Embryonic facial prominence (tissue), 1 donor: ENCODE results near the gene RHBDL1.
"Not testable (repeated sequence)": the region's sequence is repeated elsewhere in the genome, so short reads cannot be mapped to it uniquely, and the experiment has no call there.

Experiments
- DNase-seq: peaks from one replicate; pipeline ENCODE4 v3.0.0-alpha.2; 2016; ENCODE audit errors: extremely low spot score

Gene RHBDL1

DNA sequence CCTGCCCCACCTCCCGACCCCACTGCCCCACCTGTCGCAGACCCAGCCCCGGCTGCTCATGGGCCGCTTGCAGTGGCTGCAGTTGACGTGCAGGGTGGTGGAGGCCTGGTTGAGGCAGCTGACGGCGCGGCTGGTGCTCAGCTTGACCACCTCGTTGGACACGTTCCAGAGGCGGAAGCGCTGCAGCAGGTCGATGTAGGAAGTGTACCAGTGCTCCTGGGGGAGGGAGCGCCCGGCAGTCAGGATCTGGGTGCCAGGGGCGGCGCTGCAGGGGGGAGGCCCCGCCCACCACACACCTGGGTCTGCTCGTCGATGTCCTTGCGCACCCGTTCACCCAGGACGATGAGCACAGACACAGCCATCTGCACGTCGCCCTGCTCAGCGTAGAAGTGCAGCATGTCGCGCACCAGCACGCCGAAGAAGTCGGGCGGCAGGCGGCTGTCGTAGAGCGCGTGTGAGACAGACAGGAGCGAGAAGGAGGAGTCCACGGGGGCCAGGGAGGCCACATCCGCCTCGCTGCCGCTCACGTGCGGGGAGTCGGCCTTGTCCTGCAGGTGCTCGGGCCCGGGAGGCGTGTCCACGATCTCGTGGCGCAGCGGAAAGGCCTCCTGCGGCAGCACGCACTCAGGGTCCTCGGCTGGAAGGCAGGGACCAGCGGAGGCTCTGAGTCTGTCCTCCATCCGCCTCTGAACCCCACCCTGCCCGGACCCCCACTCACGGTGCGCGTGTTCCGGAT, 9.7 kb downstream of the RHBDL1 start:
- DNase-seq = no peak

DNA sequence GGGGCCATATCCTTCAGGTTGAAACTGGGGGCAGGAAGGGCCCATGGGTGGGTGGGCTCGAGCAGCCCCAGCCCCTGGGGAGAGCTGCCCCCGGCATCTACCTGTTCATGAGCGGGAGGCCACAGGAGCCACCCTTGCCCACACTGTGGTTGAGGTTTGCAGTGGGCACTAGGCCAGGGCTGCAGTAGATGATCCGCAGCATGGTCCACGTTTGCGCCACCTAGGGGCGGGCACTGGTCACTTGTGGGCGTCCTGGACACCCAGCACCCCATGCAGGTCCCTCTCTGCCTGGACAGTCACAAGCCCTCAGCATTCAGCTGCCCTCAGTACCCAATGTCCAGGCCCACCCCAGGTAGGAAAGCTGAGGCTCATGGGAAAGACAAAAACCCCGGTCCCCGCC, 10.5 kb downstream of the RHBDL1 start:
- no peak for DNase-seq

DNA sequence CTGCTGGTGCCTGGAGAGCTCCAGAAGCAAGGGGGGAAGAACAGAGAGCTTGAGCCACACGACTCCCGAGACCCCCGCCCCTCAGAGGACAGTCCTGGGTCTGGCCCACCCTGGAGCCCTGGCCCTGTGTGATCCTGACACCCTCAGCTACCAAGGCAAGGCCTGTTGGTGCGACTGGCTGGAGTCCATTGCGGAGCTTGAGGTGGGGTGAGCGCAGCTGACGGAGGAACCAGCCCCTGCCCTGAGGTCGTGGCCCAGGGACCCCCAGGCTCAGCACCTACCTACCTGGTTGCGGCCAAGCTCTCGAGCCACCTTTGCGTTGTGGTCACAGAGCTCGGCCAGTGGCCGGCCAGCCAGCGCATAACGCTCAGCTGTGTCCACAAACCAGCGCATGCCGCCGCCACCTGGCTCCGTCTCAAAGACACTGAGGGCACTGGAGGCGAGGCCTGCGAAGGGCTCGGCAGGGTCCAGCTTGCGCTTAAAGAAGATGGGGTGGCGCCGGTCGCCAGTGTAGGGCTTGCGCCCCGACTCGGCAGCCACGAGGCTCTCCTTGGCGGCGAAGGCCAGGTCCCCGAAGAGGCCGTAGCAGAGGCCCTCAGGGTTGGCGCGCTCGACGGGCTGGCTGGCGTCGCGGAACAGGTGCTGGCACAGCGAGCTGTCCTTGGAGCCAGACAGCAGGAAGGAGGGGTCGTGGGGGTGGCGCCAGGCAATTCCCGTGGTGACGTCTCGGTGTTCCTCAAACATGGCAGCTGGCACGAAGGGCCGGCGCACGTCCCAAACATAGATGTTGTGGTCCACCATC, 11.2 kb downstream of the RHBDL1 start:
- DNase-seq = no peak

DNA sequence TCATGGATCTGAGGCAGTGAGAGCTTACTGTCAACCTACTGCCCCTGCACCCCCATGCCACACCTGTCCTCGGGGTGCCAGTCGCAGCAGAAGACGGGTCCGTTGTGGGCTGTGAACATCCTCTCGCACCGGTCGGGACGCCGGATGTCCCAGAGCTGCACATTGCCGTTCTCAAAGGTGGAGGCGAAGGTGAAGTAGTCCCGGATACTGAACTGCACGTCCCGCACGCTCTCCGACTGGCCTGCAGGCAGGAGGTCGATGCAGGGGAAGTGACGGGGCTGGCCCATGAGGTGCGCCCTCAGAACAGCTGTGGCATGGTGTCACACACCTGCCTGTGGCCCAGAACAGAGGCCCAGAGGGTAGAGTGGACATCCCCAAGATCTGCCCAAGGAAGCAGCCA, 12.0 kb downstream of the RHBDL1 start:
- no peak for DNase-seq

DNA sequence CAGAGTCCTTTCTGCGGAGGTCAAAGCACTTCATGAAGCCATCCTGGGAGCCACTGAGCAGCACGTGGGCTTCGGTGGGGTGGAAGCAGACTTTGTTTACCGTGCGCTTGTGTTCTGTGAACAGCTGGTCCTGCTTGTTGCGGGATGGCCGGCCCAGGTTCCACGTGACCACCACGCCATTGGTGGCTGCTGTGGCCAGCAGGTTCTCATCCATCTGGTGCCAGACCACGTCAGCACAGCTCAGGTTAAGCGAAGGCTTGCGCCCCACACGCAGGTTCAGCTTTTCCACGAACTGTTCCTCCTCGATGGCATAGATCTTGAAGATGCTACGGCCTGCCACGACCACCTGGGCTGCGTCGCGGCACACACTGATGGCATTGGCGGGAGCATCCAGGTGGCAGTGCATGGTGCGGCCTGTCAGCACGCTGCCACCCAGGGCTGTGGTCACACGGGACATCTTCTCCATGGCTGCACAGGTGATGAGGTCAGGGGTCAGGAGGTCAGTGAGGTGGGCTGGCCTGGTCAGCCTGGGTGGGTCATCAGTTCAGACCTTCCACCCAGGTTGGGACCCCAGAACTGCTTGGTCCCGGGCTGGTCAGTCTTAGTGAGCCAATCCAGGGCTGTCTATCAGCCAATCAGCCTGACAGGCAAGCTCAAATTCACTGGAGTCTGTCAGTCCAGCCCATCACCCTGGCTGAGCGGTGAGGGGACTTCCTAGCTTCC, 13.9 kb downstream of the RHBDL1 start:
- DNase-seq = no peak

DNA sequence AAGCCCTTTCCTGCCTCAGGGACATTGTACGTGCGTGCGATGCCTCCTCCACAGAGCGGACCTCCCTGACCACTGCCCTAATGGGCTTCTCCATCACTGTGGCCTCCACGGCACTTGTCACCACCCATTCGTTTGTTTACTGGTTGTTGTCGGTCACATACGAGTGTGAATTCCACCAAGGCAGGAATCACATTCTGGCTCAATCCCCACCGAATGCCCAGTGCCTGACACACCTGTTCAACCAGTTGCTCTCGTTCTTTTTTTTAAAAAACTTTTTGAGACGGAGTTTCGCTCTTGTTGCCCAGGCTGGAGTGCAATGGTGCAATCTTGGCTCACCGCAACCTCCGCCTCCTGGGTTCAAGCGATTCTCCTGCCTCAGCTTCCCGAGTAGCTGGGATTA, 15.8 kb downstream of the RHBDL1 start:
- not testable (repeated sequence) for DNase-seq

DNA sequence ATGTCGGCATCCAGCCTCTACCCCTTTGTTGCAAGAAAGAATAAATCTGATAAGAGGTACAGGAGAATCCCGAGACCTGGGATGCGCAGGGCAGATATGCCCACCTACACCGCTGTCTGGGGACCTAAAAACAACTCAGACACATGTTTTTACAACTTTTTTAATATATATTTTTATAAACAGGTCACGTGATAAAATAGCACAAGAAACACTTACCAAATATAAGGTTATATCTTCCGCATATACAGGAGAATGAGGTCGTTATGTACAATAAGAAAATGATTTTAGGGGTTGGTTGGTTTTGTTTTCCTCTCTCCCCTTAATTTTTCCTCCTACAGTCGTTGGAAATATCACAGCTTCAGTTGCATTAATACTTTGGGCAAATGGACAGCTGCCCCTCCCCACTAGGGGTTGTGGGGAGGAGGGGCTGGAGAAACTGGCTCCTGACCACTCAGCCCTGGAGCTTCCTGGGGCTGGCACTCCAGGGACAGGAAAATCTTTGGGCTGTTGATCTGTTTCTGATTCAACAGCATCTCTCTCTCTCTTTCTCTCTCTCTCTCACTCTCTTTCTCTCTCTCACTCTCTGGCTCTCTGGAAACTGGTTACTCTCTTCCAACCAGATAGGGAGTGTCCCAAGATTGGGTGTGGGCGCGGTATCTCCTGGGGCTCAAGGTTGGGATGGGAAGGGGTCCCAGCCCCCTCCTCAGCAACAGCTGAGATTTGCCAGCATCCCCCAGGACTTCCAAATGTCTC, 17.1 kb downstream of the RHBDL1 start:
- no peak for DNase-seq

DNA sequence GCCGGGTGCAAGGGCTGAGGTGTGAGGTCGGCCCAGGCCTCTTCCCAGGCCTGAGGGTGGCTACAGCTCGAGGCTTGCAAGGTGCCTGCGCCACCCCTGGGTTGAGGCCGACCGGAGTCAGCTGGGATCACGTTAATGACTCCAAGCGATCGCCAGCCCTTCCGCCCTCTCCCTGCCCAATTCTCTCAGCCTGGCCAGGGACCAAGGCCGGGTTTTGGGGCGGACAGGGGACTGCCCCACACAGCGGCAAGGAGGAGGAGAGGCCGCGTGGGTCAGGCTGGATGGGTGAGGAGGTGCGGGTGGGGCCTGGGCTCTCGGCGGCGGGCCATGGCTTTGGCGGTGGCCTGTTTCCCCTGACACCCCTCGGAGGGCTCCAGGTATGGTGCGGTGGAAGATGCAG, 17.9 kb downstream of the RHBDL1 start:
- DNase-seq = no peak

DNA sequence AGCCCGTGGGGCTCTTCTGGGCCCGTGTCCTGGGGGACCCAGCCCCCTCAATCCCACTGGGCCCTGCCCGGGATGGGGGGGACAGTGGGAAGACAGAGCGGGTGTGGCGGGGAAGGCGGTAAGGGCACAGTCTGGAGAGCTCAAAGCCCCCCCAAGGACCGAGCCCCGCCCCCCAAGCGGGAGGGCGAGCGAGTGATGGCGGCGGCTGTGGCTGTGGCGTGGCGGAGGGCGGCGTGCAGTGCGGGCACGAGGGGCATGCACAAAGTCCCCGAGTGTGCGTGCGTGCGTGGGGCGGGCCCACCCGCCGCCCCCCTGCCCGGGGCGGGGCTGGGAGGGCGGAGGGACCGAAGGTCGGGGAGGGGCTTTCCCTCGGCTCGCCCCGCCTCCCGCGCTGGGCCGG, 18.3 kb downstream of the RHBDL1 start:
- DNase-seq = no peak

DNA sequence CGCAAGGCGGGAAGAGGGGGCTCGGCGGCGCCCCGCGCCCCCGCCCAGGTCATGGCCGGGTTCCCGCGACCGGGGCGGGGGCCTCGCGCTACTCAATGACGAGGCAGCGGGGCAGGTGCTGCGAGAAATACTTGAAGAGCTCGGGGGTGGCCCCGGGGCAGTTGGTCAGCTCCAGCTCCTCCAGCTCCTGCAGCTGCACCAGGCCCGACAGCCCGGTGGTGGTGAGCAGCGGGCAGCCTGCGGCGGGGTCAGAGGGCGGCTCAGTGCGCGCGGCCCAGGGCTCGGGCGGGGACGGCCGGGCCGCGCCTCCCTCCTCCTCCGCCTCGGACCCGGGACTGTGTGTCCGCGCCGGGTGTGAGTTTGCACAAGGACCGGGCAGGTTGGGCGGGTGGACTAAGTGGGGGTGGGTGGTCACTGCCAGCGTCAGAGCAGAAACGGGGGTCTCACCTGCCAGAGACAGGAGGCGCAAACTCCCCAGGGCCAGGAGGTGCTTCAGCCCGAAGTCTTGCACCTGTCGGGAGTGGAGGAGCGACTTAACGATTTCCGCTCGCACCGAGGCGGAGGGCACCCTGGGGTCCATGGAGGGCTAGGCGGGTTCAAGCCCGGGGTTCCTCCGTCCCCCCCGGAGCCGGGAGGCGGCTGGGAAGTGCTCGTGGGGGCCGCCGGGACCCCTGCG, 18.9 kb downstream of the RHBDL1 start:
- no peak for DNase-seq

DNA sequence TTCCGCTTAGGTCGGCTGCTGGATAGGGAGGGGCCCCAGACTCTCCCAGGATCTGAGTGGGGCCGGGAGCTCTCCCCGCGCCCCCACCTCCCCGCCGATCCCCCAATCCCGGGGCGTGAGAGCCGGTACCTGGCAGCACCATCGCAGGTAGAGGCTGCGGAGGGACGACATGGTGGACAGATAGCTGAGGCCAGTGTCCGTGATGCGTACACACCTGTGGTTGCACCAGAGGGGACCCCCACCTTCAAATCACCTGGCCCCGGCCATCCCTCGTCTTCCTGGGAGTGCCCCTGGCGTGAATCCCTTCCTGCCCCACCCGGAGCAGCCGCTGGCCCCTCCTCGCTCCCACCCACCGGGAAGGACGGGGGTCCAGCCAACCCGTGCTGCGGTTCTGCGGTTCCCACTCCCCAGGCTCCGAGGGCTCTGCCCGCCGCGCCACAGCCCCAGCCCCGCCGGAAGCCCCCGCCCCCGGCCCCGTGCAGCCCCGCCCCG, 19.4 kb downstream of the RHBDL1 start:
- DNase-seq = no peak

DNA sequence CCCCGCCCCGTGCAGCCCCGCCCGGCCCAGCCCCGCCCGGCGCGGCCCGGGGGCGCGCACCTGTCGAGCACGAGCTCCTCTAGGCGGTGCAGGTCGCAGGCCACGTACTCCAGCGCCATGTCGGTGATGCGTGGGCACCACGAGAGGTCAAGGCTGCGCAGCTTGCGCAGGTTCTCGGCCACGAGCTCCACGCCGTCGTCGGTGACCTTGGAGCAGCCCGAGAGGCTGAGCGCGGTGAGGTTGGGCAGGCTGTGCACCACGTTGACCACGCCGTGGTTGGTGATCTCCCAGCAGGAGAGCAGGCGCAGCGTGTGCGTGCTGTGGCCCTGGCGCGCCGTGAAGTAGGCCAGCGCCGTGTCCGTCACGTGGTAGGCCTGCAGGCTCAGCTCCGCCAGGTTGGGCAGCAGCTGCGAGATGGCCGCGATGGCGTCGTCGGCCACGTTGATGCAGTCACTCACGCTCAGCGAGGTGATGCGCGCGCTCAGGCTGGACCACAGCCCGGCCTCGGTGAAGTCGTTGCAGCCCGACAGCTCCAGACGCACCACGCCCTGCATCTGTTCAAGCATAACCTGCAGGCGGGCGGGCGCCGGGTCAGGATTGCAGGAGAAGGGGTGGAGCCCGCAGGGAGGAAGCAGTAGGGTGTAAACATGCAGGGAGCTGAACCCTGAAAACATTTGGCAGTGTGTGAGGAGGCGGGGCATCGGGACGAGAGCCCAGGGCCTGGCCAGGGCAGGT, 20.1 kb downstream of the RHBDL1 start:
- DNase-seq = no peak

DNA sequence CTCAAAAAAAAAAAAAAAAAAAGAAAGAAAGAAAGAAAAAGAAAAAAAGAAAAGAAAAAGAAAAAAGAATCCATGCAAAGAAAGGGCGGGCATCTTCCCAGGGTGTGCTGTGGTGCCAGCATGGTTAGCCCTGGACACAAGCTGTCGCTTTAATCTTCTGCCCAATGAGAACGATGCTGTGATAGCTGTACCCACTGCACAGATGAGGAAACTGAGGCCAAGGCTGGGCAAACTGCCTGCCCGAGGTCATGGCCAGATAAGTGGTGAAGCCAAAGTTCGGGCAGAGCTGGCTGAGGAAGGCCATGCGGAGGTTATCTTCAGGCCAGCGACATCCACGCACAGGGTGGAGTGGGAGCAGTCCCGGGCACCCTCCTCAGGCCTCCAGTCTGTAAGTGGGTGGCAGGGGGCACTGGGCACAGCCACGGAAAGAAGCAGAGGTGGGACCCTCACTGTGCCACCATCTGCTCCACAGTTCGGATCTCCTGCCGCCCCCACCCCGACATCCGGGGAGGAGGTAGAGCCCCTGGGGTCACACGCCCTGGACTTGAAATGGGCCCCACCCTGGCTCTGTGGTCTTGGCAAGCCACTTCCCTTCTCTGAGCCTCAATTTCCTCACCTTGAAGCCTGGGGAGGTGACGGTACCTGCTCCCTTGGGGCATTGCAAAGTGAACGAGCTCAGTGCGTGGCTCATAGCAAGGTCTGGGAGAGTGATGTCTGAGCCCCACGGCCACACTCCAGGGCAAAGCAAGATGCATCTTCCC, 23.6 kb downstream of the RHBDL1 start:
- no peak for DNase-seq

DNA sequence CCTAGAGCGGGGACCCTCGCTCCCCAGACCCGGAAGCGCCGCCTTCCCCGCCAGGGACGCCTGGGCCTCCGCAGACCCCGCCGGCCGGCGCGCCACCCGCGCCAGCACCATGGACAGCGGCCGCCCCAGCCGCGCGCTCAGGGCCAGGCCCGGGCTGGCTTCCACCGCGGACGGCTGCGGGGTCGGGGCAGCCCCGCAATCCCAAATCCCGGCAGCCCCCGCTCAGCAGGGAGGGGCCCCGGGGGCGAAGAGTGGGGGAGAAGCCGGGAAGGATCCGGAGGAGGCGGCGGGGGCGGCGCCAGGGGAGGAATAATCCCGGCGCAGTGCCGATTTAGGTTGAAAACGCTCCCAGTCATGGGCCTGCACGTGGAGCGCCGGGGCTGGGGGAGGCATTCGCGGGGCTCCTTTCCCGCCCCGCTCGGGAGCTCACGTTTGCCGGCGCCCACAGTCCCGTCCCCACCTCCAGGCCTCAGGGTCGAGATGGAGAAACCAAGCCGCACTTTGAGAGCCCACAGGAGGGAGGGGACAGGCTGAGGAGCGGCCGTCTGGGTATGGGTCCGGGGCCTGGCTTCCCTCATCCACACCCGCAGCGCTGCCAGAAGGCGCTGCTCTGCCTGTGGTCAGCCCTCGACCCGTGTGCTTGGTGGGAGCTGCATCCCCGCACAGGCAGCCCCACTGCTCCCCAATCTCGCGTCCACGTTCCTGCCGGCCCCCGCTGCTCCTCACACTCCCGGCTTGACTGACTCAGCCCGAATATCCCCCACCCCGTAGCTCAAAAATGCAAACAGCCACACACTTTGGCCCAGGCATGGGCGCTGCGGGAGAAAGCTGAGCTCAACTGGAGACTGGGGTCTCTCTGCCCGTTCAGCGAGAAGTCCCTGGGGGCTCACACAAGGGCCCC, 25.5 kb downstream of the RHBDL1 start:
- no peak for DNase-seq

DNA sequence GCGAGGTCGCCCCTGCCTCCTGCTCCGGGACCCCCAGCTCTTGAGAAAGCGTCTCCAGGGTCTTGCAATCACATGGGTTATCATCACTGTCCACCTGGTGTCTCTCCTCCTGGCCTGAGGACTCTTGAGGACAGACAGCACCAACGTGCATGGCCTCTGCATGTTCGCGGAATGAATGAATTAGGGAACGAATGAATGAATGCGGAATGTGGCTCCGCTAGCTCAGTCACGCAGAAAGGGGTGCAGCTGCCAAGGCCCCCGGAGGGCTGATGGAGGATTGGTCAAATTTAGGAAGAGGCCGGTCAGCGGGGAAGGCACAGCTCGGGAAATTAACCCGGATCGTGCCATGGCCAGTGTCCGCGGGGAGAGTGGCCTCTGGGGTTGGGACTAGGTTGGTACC, 26.9 kb downstream of the RHBDL1 start:
- no peak for DNase-seq

DNA sequence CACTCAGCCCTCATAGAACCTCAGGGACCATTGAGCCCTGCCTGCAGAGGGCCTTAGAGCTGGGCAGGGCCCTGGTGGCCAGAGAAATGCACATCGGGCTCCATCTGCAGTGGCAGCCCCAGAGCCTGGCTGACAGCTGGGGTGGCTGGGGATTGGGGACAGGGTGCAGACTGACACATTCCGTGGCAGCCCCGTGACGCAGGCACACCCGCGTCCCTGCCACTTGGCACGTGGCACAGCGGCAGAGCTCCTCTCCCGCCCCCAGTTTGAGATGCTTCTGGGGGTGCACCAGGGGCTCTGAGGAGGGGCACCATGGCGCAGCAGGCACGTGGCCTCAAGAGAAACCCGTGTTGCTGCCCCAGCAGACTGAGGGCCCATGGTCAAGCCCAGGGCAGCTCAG, 27.9 kb downstream of the RHBDL1 start:
- no peak for DNase-seq

DNA sequence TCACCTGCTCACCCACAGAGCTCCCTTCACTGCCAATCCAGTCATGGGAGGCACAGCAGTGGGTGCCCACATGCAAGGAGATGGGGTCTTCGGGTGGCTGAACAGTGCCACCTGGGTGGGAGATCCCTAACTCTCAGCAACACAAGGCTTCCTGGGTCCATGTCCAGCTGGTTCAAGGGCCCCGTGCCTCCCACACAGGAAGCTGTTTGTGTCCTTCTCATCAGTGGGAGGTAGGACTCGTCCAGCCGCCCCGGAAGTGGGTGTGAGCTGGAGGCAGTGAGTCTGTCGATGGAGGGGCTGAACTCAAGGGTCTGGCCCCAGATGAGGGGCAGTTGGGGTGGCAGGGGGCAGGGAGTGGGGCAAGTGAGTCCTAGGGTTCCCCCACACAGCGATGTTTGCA, 28.6 kb downstream of the RHBDL1 start:
- DNase-seq = no peak

DNA sequence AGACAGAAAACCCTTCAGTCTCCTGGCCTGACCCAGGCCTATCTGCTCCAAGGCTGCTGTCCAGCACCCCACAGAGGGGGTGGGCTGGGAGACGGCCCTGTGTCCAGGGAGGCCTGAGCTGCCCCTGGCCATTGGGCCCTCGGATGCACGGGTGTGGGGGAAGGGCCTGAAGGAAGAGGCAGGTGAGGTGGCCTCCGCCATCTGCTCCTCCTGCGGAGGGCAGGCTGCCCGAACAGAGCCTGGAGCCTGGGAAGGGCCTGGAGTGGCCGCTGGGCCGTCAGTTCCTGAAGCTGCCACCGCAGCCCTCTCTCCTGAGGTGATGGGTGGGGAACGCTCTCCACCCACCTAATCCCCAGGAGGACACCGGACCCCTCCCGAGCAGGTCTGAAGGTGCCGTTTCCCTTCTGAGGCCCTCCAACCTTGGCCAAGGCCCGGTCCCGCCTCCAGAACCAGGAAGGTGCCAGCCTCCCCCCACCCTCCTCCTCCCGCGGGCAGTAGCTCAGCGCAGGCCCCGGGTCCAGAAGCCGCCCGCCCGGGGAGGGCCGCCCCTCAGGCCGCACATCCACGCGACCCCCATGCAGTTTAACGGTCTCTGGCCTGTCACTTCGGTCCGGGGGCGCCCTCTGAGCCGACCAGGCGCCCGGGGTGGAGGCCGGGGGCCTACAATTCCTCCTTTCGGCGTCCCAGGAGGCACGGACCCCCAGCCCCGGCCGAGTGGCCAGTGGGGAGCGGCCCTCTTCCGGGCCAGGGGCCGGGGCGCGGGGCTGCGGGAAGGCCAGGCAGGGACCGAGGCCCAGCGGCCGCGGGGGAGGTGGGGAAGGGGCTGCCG, 29.3 kb downstream of the RHBDL1 start:
- no peak for DNase-seq
